Measurements from ENCODE around the gene DUSP8. TPM values are rescaled to one million over a fixed set of nuclear protein-coding genes. Genes with fewer than 3 reads are reported as not detected.

The DUSP8 gene
- total and polyA plus RNA-seq, 9 of the 15 experiments (the other 6 are each of a cell fraction or from before 2014, with no cell fraction given) = 0.14 to 2.0 (median 0.86) TPM; not detected in 2

DNA sequence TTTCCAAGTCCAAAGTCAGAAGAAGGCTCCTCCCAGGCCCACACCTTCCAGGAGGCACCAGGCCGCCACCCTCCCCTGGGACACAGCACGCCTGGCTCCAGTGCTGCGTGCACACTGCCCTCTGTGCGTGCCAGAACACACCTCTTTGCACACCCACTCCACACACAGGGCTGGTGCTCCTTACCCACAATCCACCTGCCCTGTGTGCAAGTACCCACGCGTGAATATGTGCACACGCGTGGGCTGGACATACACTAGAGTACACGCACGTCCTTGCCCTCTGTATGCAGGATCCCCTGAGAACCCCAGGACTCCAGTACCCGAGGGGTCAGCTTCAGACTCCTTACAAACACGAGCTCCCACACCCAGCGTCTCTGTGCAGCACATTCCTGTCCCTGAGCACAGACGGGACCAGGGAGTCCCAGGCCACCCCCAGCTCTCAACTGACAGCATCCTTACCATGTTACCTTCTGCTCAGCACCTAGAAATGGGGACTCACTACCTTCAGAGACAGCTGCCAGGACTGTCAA, 2.8 kb downstream of the DUSP8 start:
- H3K4me3 ChIP-seq = no peak overlapping the region
- H3K4me2 ChIP-seq (ENCODE audit: insufficient read depth, low read length) = no peak overlapping the region
- BruUV-seq (replicated peaks) = no TSS peak
- WGBS (ENCODE audit: insufficient coverage, low coverage, missing lambda C conversion rate) = 32% methylated on average over 13 of the region's 14 CpGs
- H3K9me3 ChIP-seq (replicated peaks; ENCODE audit: control insufficient read depth, insufficient read depth, low read depth, low read length) = no peaks in the 10 kb centered on the region
- ATAC-seq = no peak
- ChIA-PET POLR2A (interaction anchor here (0.6 to 1.4 kb wide), 3 partner anchors 11 to 24 kb away, joined by 3 read pairs; no protein-coding TSS in a partner anchor), CTCF (ENCODE audit: low intra/inter-chr PET ratio) (no interaction called here)
- H3K79me2 ChIP-seq (ENCODE audit: control insufficient read depth, insufficient read depth, low read length) = no peaks in the 10 kb centered on the region
- 0 out of 4 replicates have a peak overlapping the region, but pooled peaks of 1 of the 2 experiments have one; percentile 14 for H3K9ac ChIP-seq (ENCODE audit: insufficient read depth in 1 of 2, low read depth in 2 of 2, low read length in 2 of 2)
- no peaks in the 10 kb centered on the region for H3K36me3 ChIP-seq (ENCODE audit: control insufficient read depth, insufficient read depth, low read length)
- H3K27me3 ChIP-seq (ENCODE audit: control insufficient read depth in 2 of 2, insufficient read depth in 2 of 2, low read length in 2 of 2) = peaks cover 0 to 22% of the 10 kb centered on the region in 2 experiments; a peak in 2 of 5 replicates
- H3K4me1 ChIP-seq (replicated peaks in 1 of 2; ENCODE audit: control insufficient read depth in 2 of 2, insufficient read depth in 2 of 2, low read length in 2 of 2) = peaks cover 0 to 63% of the 10 kb centered on the region in 2 experiments; a peak in 3 of 5 replicates
- in situ Hi-C loops (cut with MboI) = no loop called here
- H4K20me1 ChIP-seq (replicated peaks; ENCODE audit: control insufficient read depth, insufficient read depth, low read length) = peaks cover 51% of the 10 kb centered on the region
- FAIRE-seq = no peak
- intact Hi-C loops (cut with micrococcal nuclease) = no loop called here
- DNase-seq (ENCODE audit: extremely low read depth in 1 of 4, low spot score in 3 of 4) = no peak
- H3K27ac ChIP-seq (ENCODE audit: extremely low read depth, low read depth, low read length) = no peak overlapping the region
- no peak overlapping the region for H2AFZ ChIP-seq (ENCODE audit: low read depth, low read length)
- H3K9me1 ChIP-seq (ENCODE audit: control insufficient read depth, insufficient read depth, low read length) = peaks cover 3% of the 10 kb centered on the region
- TF ChIP-seq ARHGAP35 (IDR thresholded peaks at IDR 0.05; ENCODE audit: partially characterized antibody) (no peak), PCBP1 (IDR thresholded peaks at IDR 0.05; ENCODE audit: low read depth, low read length, poor library complexity, severe bottlenecking) (no peak), ZBTB5 (IDR thresholded peaks at IDR 0.05) (no peak), DIDO1 (tag; IDR thresholded peaks at IDR 0.05; ENCODE audit: low read depth) (no peak), RBFOX2 (IDR thresholded peaks at IDR 0.05; ENCODE audit: low read depth, low read length) (0 out of 2 replicates have a peak, but pooled peaks have one; percentile 5), SP1 (CRISPR knock-in tag; IDR thresholded peaks at IDR 0.05) (peak; percentile 63; the same call in 1 of the 2 replicates), RCOR1 (IDR thresholded peaks at IDR 0.05; ENCODE audit: borderline replicate concordance in 1 of 2, low read depth in 2 of 2, low read length in 2 of 2) (no peak), IRF9 (tag; IDR thresholded peaks at IDR 0.05) (no peak), EWSR1 (IDR thresholded peaks at IDR 0.05; ENCODE audit: borderline replicate concordance, low read depth, partially characterized antibody) (no peak), HMG20A (CRISPR knock-in tag; conservative IDR thresholded peaks at IDR 0.05) (no peak), DNMT1 (IDR thresholded peaks at IDR 0.05) (no peak)
- TF ChIP-seq, protein P1, sequence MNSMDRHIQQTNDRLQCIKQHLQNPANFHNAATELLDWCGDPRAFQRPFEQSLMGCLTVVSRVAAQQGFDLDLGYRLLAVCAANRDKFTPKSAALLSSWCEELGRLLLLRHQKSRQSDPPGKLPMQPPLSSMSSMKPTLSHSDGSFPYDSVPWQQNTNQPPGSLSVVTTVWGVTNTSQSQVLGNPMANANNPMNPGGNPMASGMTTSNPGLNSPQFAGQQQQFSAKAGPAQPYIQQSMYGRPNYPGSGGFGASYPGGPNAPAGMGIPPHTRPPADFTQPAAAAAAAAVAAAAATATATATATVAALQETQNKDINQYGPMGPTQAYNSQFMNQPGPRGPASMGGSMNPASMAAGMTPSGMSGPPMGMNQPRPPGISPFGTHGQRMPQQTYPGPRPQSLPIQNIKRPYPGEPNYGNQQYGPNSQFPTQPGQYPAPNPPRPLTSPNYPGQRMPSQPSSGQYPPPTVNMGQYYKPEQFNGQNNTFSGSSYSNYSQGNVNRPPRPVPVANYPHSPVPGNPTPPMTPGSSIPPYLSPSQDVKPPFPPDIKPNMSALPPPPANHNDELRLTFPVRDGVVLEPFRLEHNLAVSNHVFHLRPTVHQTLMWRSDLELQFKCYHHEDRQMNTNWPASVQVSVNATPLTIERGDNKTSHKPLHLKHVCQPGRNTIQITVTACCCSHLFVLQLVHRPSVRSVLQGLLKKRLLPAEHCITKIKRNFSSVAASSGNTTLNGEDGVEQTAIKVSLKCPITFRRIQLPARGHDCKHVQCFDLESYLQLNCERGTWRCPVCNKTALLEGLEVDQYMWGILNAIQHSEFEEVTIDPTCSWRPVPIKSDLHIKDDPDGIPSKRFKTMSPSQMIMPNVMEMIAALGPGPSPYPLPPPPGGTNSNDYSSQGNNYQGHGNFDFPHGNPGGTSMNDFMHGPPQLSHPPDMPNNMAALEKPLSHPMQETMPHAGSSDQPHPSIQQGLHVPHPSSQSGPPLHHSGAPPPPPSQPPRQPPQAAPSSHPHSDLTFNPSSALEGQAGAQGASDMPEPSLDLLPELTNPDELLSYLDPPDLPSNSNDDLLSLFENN (IDR thresholded peaks at IDR 0.05; ENCODE audit: low read depth in 2 of 2, low read length in 2 of 2) = no peak
